ENCODE measurements around the gene ZDHHC8.
A peak's percentile ranks its signal among the peaks of the same experiment; 100 is the strongest.

The ZDHHC8 gene

GRCh38 chr22:20131859-20132685 is 468 bp downstream of the ZDHHC8 start:
- Histone ChIP-seq H3K27me3 (ENCODE audit: insufficient read depth, poor library complexity, severe bottlenecking) (peaks cover 21% of the 10 kb centered on the region), H3K27ac (replicated peaks) (no peak overlapping the region), H3K4me3 (replicated peaks; ENCODE audit: insufficient read depth, low read length) (peak overlapping the region; percentile 13; the same call in 1 of the 2 replicates)
- TF ChIP-seq REST (IDR thresholded peaks at IDR 0.05; ENCODE audit: insufficient replicate concordance, low read depth) (no peak), POLR2AphosphoS5 (IDR thresholded peaks at IDR 0.05; ENCODE audit: low read depth) (no peak)
- no peak for DNase-seq (ENCODE audit: low read depth in 1 of 2, low spot score in 1 of 2)

- no peak for DNase-seq (ENCODE audit: low read depth in 1 of 2, low spot score in 1 of 2)
- H3K4me3 ChIP-seq (replicated peaks; ENCODE audit: insufficient read depth, low read length), result no peak overlapping the region
- peaks cover 21% of the 10 kb centered on the region for H3K27me3 ChIP-seq (ENCODE audit: insufficient read depth, poor library complexity, severe bottlenecking)
- H3K27ac ChIP-seq (replicated peaks), result no peak overlapping the region
- TF ChIP-seq GABPA (IDR thresholded peaks at IDR 0.05; ENCODE audit: low read depth) (no peak), SPI1 (IDR thresholded peaks at IDR 0.05; ENCODE audit: borderline replicate concordance, low read depth) (no peak), REST (IDR thresholded peaks at IDR 0.05; ENCODE audit: insufficient replicate concordance, low read depth) (no peak), CTCF (IDR thresholded peaks at IDR 0.05; ENCODE audit: insufficient read depth, low read length) (no peak), POLR2AphosphoS5 (IDR thresholded peaks at IDR 0.05; ENCODE audit: low read depth) (no peak)
These were observed 1.2 kb downstream of the ZDHHC8 start for GRCh38 chr22:20132686-20133246.

- TF ChIP-seq POLR2AphosphoS5 (IDR thresholded peaks at IDR 0.05; ENCODE audit: low read depth) (no peak), REST (IDR thresholded peaks at IDR 0.05; ENCODE audit: insufficient replicate concordance, low read depth) (no peak), CTCF (IDR thresholded peaks at IDR 0.05; ENCODE audit: insufficient read depth, low read length) (no peak), SPI1 (IDR thresholded peaks at IDR 0.05; ENCODE audit: borderline replicate concordance, low read depth) (no peak), GABPA (IDR thresholded peaks at IDR 0.05; ENCODE audit: low read depth) (no peak)
- no peak for DNase-seq (ENCODE audit: low read depth in 1 of 2, low spot score in 1 of 2)
- H3K27me3 ChIP-seq (ENCODE audit: insufficient read depth, poor library complexity, severe bottlenecking), result peaks cover 21% of the 10 kb centered on the region
- H3K4me3 ChIP-seq (replicated peaks; ENCODE audit: insufficient read depth, low read length), result no peak overlapping the region
- H3K27ac ChIP-seq (replicated peaks), result no peak overlapping the region
These were observed 2.4 kb downstream of the ZDHHC8 start for GRCh38 chr22:20133930-20134549.

Measured in HL-60 (cell line).